GM19455 (cell line): ENCODE results near the gene PRTFDC1.
A peak's percentile ranks its signal among the peaks of the same experiment; 100 is the strongest.
"Not testable (repeated sequence)": the region's sequence is repeated elsewhere in the genome, so short reads cannot be mapped to it uniquely, and the experiment has no call there.

Experiments
- ATAC-seq: cut with Tn5 transposase; IDR thresholded peaks from one replicate; pipeline ENCODE4 v1.9.1; 2021; ENCODE audit not compliant: unreplicated experiment

The PRTFDC1 gene

DNA sequence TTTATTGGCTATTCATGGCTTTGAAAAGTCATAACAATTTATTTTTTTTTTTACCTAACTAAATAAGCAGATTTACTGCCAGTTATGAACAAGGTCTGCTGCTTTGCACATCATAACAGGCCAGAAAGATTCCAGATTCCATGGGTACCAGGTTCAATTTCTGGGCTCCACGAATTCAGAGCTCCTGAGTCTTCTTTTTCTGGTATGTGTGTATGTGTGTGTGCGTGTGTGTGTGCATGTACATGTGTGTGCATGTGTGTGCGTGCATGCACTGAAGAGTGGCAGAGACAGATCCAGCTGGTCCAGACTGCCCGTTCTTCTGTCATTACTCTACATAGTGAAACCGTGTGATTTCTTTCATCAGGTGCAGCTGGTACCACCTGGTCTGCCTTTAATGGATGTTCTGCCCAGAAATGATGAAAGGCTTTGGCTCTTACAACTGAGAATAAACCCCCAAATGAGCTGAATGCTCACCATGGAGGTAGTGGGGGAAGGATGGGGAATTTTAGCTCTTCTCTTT lies 14.6 kb upstream of the PRTFDC1 start:
- ATAC-seq, result no peak

- ATAC-seq, result no peak
Observed at GRCh38 chr10:24965051-24965450, 12.6 kb upstream of the PRTFDC1 start.

DNA sequence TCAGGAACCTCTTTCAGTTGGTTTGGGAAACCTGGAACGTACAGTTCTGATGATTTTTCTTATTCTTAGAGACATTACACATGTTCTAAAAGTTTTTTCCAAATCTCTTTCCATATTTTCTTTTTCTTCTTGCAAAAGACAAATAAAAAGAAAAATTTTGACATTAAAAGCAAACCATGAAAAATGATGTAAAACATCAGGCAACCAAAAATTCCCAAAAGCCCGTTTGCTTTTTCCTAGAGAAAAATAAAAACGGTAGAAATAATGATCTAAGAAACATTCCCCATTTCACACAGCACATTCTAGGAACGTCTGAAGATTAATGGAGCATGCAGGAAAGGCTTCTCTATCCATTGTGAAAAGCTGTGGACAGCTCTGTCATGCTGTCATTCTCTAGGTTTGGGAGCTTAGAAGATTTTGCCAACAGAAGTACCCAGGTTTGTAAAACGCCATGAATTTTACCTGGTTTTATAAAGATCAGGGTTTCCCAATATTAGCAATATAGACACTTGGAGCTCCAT lies 11.2 kb upstream of the PRTFDC1 start:
- no peak for ATAC-seq

- no peak for ATAC-seq
Observed at GRCh38 chr10:24962995-24963394, 10.6 kb upstream of the PRTFDC1 start.

DNA sequence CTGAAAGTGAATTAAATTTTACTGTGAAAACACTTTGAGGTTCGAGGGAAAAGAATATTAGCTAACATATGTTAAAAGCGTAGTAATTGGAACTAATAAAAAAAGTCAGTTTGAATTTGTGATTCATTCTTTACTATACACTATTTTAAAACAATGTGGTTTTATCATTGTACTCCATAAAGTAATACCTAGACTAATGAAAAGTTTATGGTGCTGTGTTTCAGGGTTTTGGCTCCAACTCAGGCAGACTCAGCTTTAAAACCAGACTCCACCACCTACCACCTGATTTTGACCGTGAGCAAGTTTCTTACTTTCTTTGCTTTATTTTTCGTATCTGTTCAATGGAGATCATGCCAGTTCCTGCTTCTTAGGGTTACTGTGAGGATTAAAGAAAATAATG lies 9.2 kb upstream of the PRTFDC1 start:
- no peak for ATAC-seq

DNA sequence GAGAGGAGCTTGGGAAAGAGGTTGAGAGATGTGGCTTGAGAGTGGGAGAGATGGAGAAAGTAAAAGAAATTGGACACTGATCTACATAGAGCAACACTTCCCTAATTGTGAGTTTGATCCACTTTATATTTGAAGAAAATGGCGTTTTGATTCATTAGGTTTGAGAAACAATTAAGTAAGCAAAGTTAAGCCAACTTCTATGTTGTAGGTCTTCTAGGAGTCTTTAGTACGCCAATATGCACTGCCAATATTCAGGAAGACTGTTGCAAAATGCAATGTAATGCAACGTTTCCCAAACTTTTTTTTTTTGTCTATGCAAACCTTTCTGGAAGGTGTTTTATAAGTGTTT lies 7.0 kb upstream of the PRTFDC1 start:
- ATAC-seq, result no peak

GRCh38 chr10:24958721-24959381 lies 6.4 kb upstream of the PRTFDC1 start:
- no peak for ATAC-seq

GRCh38 chr10:24958091-24958720 lies 5.8 kb upstream of the PRTFDC1 start:
- ATAC-seq, result no peak

DNA sequence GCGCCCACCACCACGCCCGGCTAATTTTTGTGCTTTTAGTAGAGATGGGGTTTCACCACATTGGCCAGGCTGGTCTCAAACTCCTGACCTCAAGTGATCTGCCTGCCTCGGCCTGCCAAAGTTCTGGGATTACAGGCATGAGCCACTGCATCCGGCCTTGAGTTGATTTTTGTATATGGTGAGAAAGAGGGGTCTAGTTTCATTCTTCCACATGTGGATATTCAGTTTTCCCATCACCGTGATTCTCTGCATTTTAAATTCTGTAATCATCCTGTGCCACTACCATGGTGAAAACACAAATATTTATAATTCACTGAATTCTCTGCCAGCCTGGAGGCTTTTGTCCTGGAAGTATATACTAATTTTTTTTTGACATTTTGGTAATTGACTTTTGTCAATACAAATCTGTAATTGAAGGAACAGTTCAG lies 5.2 kb upstream of the PRTFDC1 start:
- ATAC-seq, result not testable (repeated sequence)

- no peak for ATAC-seq
Observed at GRCh38 chr10:24953675-24954074, 1.3 kb upstream of the PRTFDC1 start.

GRCh38 chr10:24952707-24953645 lies 570 bp upstream of the PRTFDC1 start:
- ATAC-seq, result peak; percentile 70

- no peak for ATAC-seq
Observed at GRCh38 chr10:24951201-24952142, 934 bp downstream of the PRTFDC1 start.

DNA sequence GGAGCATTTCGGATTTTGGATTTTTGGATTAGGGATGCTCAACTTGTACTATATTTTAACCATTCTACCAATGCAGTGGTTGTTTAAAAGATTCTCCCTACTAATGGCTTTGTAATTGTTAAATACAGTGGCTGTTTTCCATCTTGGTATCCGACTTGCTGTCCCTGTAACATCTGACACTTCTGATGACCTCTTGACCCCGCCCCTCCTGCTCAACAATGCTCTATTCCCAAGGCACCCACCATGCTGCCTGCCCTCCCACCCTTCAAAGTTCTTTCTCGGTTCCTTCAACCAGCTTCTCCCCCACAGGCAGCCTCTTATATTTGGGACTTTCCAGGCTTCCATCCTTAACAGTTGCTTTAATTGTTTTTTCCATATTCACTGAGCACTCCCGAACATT lies 2.0 kb downstream of the PRTFDC1 start:
- ATAC-seq, result no peak

DNA sequence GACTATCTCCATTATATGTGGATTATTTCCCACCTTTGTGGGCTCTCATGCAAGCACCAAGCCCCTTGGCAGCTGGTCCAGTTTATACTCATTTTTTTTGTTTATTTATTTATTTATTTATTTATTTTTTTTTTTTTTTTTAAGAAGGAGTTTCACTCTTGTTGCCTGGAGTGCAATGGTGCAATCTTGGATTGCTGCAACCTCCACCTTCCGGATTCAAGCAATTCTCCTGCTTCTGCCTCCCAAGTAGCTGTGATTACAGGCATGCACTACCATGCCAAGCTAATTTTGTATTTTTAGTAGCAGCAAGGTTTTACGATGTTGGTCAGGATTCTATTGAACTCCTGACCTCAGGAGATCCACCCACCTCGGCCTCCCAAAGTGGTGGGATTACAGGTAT lies 2.8 kb downstream of the PRTFDC1 start:
- ATAC-seq, result no peak

- peak; percentile 62 for ATAC-seq
Observed at GRCh38 chr10:24947304-24948097, 4.9 kb downstream of the PRTFDC1 start.

GRCh38 chr10:24944512-24945255 lies 7.7 kb downstream of the PRTFDC1 start:
- no peak for ATAC-seq

DNA sequence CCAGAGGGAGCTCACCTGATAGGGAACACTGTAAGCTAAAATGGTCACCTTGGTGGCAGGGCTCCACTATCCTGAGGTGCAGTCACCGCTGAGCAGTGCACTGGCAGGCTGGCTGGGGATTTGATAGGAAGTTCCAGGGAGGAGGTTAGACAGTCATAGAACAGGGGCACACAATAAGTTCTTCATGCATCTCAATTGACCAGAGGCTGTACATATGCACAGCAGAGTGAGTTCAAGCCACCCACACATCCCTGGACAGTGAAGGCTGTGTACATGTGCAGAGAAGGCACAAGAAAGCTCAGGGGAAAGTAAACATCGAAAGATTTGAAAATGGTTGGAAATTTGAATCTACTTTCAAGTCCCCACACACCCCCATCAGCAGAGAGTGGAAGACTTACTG lies 13.9 kb downstream of the PRTFDC1 start:
- ATAC-seq, result no peak

DNA sequence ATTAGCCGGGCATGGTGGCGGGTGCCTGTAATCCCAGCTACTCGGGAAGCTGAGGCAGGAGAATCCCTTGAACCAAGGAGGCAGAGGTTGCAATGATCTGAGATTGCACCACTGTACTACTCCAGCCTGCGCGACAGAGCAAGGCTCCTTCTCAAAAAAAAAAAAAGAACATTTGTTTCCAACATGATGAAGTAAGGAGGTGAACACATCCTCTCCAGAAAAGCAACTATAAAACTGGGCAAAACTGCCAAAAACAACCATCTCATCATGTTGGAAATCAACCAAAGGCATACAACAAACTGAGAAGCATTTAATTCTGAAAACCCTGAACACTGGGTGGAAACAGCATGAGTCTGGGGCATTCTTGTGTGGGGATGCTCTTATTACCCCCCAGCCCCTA lies 14.3 kb downstream of the PRTFDC1 start:
- no peak for ATAC-seq
